Testis (tissue), 3 donors: ENCODE results near the gene PXMP4. TPM values are rescaled to one million over a fixed set of nuclear protein-coding genes. Genes with fewer than 3 reads are reported as not detected.

Experiments used
- DNase-seq: peaks from one replicate; pipeline ENCODE4 v3.0.0-alpha.2; 2019
- H3K27ac ChIP-seq, 2 donors: fragments of 200-600 bp; sonication (generic); one replicate each; pipeline ENCODE4 v1.5.1; 2019
- H3K27me3 ChIP-seq: fragments of 200-600 bp; sonication (generic); one replicate; pipeline ENCODE4 v1.5.1; 2019
- H3K36me3 ChIP-seq: fragments of 200-600 bp; sonication (generic); one replicate; pipeline ENCODE4 v1.5.1; 2017; ENCODE audit warnings: low read depth; ENCODE audit errors: missing control alignments
- H3K4me1 ChIP-seq: fragments of 200-600 bp; sonication (generic); one replicate; pipeline ENCODE4 v1.5.1; 2019
- H3K4me3 ChIP-seq, 2 donors: fragments of 200-600 bp; sonication (generic); one replicate each; pipeline ENCODE4 v1.5.1; 2017 to 2019
- H3K9me3 ChIP-seq: fragments of 200-600 bp; sonication (generic); one replicate; pipeline ENCODE4 v1.5.1; 2017
- CTCF ChIP-seq, 3 experiments: fragments of 450-650 bp in 2 of 3; fragments of 200-600 bp in 1 of 3; sonication (generic) in 1 of 3; IDR thresholded peaks; one replicate each; pipeline ENCODE4 v1.5.1; 2016 to 2019; ENCODE audit warnings: antibody characterized with exemption in 3 of 3, mild to moderate bottlenecking in 2 of 3, moderate library complexity in 1 of 3
- POLR2A ChIP-seq: fragments of 450-650 bp; IDR thresholded peaks from one replicate; pipeline ENCODE4 v1.6.1; 2017; ENCODE audit warnings: antibody characterized with exemption, mild to moderate bottlenecking, moderate library complexity
- WGBS, 2 donors: methylation state at CpG; one replicate each; pipeline ENCODE4 v1.1.5; 2018; 5-methylcytosine and 5-hydroxymethylcytosine counted together
- intact Hi-C: fragments of 100-400 bp; cut with DNase I; formaldehyde crosslinking; loops from one replicate; pipeline ENCODE4 v1.15.1; 2023; ENCODE audit warnings: low total_unique reads
- polyA plus RNA-seq: library from polyadenylated mRNA; stranded (reverse); fragments of 350-450 nt; fragmentation: Illumina TruSeq; extraction: RNeasy Lipid Tissue Mini Kit (QIAGEN cat#74804); gene quantifications from one replicate; pipeline ENCODE4 v1.2.3, GENCODE V29; 2014; ENCODE audit warnings: low read depth, low replicate concordance; ENCODE audit not compliant: insufficient read depth
- total RNA-seq, 2 donors: library from RNA; depleted of rRNA; stranded (reverse); fragments of >200 nt; gene quantifications; one replicate each; pipeline ENCODE4 v1.2.3, GENCODE V29; 2016

The PXMP4 gene
- total and polyA plus RNA-seq, 3 donors from 2014 or later = 4.6 to 6.8 (median 5.1) TPM

GRCh38 chr20:33729101-33729500, 9.0 kb upstream of the PXMP4 start:
- Histone ChIP-seq H3K27ac (no peak overlapping the region), H3K4me3 (no peak overlapping the region), H3K27me3 (no peaks in the 10 kb centered on the region), H3K9me3 (no peaks in the 10 kb centered on the region), H3K36me3 (no peaks in the 10 kb centered on the region), H3K4me1 (peaks cover 11% of the 10 kb centered on the region)
- intact Hi-C loops = no loop called here
- no peak for TF ChIP-seq CTCF (IDR thresholded peaks at IDR 0.05)
- no peak for DNase-seq
- WGBS, 2 donors = 75 to 81% methylated on average over 4 of the region's 4 CpGs

GRCh38 chr20:33728463-33728862, 8.4 kb upstream of the PXMP4 start:
- Histone ChIP-seq H3K9me3 (no peaks in the 10 kb centered on the region), H3K27ac (no peak overlapping the region), H3K4me3 (no peak overlapping the region), H3K36me3 (no peaks in the 10 kb centered on the region), H3K4me1 (peaks cover 7% of the 10 kb centered on the region), H3K27me3 (no peaks in the 10 kb centered on the region)
- TF ChIP-seq POLR2A (no peak), CTCF (IDR thresholded peaks at IDR 0.05) (no peak)
- 87 to 95% methylated on average over 2 of the region's 2 CpGs for WGBS, 2 donors
- DNase-seq = no peak
- intact Hi-C loops = no loop called here

- peaks cover 5% of the 10 kb centered on the region for H3K4me1 ChIP-seq
- no peaks in the 10 kb centered on the region for H3K36me3 ChIP-seq
- WGBS, 2 donors = 89 to 95% methylated on average over 3 of the region's 3 CpGs
- DNase-seq = no peak
- no peaks in the 10 kb centered on the region for H3K27me3 ChIP-seq
- no peaks in the 10 kb centered on the region for H3K9me3 ChIP-seq
- no peak for TF ChIP-seq CTCF (IDR thresholded peaks at IDR 0.05)
- no peak for TF ChIP-seq POLR2A
- intact Hi-C loops = no loop called here
- H3K27ac ChIP-seq = no peak overlapping the region
- H3K4me3 ChIP-seq = no peak overlapping the region
Observed at GRCh38 chr20:33727806-33728205, 7.7 kb upstream of the PXMP4 start.

GRCh38 chr20:33727115-33727479, 7.0 kb upstream of the PXMP4 start:
- no peak overlapping the region for H3K27ac ChIP-seq
- H3K4me1 ChIP-seq = no peaks in the 10 kb centered on the region
- WGBS, 2 donors = 94 to 96% methylated on average over 5 of the region's 5 CpGs
- no peaks in the 10 kb centered on the region for H3K27me3 ChIP-seq
- H3K9me3 ChIP-seq = no peaks in the 10 kb centered on the region
- TF ChIP-seq CTCF (IDR thresholded peaks at IDR 0.05) = no peak
- TF ChIP-seq POLR2A = no peak
- no peak overlapping the region for H3K4me3 ChIP-seq
- intact Hi-C loops = no loop called here
- DNase-seq = no peak
- H3K36me3 ChIP-seq = no peaks in the 10 kb centered on the region

GRCh38 chr20:33725607-33726264, 5.6 kb upstream of the PXMP4 start:
- H3K36me3 ChIP-seq = no peaks in the 10 kb centered on the region
- H3K4me1 ChIP-seq = no peaks in the 10 kb centered on the region
- no peak for TF ChIP-seq CTCF (IDR thresholded peaks at IDR 0.05)
- TF ChIP-seq POLR2A = no peak
- no peaks in the 10 kb centered on the region for H3K9me3 ChIP-seq
- H3K27me3 ChIP-seq = no peaks in the 10 kb centered on the region
- DNase-seq = no peak
- intact Hi-C loops = no loop called here
- no peak overlapping the region for H3K27ac ChIP-seq
- 71 to 77% methylated on average over 7 of the region's 7 CpGs for WGBS, 2 donors
- H3K4me3 ChIP-seq = no peak overlapping the region
